Measurements from ENCODE around the gene CAMTA2. TPM values are rescaled to one million over a fixed set of nuclear protein-coding genes. Genes with fewer than 3 reads are reported as not detected.
A peak's percentile ranks its signal among the peaks of the same experiment; 100 is the strongest.

CAMTA2 gene
- total and polyA plus RNA-seq, 7 donors: 30.3 to 60.8 (median 48.4) TPM

DNA sequence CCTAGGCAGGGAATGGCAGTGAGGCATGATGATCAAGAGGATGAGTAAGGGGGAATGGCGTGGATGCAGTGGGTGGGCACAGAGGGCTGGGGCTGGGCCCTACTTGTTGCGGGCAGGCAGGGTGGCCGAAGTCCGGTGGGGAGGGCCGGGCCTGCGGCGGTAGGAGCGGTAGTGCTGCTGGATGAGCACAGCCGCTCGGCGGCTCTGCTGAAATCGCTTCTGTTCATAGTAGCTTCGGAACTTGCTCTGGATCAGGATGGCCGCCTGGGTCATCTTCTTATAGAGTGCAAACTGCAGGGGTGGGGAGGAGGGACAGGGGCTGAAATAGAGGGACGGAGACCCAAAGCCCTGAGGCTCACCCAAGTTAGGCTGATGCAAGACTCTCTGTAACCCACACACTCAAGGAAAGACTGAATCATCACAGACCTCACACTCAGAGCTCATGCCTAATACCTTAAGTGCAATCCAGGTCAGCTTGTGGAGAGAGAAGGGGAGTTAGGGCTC is 18.4 kb downstream of the CAMTA2 start:
- Histone ChIP-seq H3K36me3 (ENCODE audit: insufficient read depth in 1 of 2, low read depth in 1 of 2) (peaks cover 0 to 55% of the 10 kb centered on the region in 2 donors), H3K4me3 (peak overlapping the region; percentile 84), H3K27ac (peak overlapping the region; percentile 93), H3K27me3 (ENCODE audit: insufficient read depth in 3 of 3, low read length in 2 of 3) (no peaks in the 10 kb centered on the region), H3K4me1 (peaks cover 44% of the 10 kb centered on the region), H3K9me3 (no peaks in the 10 kb centered on the region)
- TF ChIP-seq, protein P1, sequence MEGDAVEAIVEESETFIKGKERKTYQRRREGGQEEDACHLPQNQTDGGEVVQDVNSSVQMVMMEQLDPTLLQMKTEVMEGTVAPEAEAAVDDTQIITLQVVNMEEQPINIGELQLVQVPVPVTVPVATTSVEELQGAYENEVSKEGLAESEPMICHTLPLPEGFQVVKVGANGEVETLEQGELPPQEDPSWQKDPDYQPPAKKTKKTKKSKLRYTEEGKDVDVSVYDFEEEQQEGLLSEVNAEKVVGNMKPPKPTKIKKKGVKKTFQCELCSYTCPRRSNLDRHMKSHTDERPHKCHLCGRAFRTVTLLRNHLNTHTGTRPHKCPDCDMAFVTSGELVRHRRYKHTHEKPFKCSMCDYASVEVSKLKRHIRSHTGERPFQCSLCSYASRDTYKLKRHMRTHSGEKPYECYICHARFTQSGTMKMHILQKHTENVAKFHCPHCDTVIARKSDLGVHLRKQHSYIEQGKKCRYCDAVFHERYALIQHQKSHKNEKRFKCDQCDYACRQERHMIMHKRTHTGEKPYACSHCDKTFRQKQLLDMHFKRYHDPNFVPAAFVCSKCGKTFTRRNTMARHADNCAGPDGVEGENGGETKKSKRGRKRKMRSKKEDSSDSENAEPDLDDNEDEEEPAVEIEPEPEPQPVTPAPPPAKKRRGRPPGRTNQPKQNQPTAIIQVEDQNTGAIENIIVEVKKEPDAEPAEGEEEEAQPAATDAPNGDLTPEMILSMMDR (IDR thresholded peaks at IDR 0.05): no peak
- no peak for ATAC-seq
- intact Hi-C loops (cut with DNase I): no loop called here
- 66 to 80% (median 75%) methylated on average over 15 of the region's 15 CpGs for WGBS, 3 donors
- DNase-seq: peak; percentile 46 to 63

DNA sequence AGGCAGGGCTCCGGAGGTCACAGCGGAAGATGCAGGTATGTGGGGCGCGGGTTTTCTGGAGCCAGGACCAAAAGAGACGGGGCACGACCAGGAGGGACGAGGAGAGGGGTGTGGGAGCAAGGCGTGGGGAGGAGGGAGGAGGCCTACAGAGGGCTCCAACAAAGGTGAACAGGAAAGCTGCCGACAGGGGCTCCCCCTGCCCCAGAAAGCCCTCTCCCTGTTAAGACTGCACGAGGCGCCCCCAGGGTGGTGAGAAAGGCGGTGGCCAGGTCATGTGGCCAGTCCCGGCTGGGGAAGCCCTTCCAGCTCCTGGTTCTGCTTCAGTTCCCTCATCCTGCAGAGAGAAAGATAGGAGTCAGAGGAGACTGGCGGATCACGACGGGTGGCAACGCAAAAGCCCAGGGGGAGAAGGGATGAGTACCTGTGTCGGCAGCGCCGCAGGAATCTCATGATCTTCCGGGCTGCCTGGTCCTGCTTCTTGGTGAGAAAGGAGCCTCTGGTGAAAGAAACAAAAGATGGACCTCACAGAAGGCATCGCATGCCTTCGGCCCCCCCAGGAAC is 18.9 kb downstream of the CAMTA2 start:
- ATAC-seq (no peak), DNase-seq (peak in 1 of 2 donors; percentile 65)
- intact Hi-C loops (cut with DNase I): no loop called here
- whole genome bisulfite sequencing, 3 donors: 30 to 34% (median 33%) methylated on average over 21 to 23 of the region's 23 CpGs
- peak overlapping the region; percentile 84 for H3K4me3 ChIP-seq
- H3K27ac ChIP-seq: peak overlapping the region; percentile 93
- H3K9me3 ChIP-seq: no peaks in the 10 kb centered on the region
- TF ChIP-seq, protein P1 (IDR thresholded peaks at IDR 0.05): no peak
- H3K27me3 ChIP-seq (ENCODE audit: insufficient read depth in 3 of 3, low read length in 2 of 3): no peaks in the 10 kb centered on the region
- H3K36me3 ChIP-seq (ENCODE audit: insufficient read depth in 1 of 2, low read depth in 1 of 2): peaks cover 0 to 51% of the 10 kb centered on the region in 2 donors
- H3K4me1 ChIP-seq: peaks cover 42% of the 10 kb centered on the region

DNA sequence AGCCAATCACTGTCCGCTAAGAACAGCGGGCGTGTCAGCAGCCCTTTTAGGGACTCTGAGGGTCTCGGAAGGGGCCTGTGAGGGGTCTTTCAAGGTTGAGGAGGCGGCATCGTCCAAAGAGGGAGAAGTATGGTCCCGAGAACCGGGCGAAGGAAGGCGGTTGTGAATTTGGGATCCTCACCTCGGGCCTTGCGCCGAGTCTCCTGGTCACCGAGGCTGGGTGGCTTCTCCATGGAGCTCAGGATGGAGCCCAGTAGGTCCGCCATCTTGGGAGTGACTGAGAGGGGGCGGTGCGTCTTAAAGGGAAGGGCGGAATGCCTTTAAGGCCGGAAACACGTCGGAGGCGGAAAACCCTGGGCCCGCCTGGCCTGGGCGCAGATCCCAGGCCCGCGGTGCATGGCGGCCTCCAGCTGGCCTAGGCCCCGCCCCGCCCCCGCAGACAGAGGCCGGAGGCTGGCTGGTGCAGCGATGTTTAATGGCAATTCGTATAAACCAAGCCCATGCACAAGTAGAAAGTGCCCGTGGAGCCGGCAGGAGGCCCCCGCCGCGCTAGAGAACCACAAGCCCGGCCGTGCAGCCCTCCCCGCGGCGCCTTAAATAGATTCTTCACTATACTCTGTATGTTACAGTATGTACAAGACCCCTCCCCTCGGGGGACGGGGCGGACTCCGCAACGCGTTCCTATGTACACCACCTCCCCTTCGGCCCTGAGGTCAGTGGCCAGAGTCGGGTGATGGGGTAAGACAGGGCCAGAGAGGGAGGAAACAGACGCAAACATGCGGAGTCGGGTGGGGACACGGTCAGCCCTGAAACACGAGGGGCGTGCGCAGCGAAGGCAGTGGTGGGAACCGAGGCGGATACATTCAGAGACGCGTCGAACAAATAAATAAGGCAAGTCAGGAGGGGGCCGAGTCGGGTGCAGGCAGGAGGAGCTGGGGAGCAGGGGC is 19.7 kb downstream of the CAMTA2 start, which contains the start of gene SPAG7:
Gene SPAG7, minus strand, starts transcription at position 279 of the 947 bp plus-strand sequence. Its CDS starts 13 bp downstream, at position 266.
- peaks cover 0 to 43% of the 10 kb centered on the region in 2 donors for H3K36me3 ChIP-seq (ENCODE audit: insufficient read depth in 1 of 2, low read depth in 1 of 2)
- 0 to 1% (median 1%) methylated on average over 55 to 66 of the region's 66 CpGs for WGBS, 3 donors
- peak within 1 kb of the TSS; percentile 93 for H3K27ac ChIP-seq
- DNase-seq (peak; percentile 93 to 96), ATAC-seq (peak; percentile 76 to 82 (median 78))
- intact Hi-C loops (cut with DNase I): loop anchor here (1.0 to 2.0 kb wide), 3 partner anchors 15 to 20 kb away; partner anchors contain the start of genes ENO3 (in 1 of the 2) and PFN1 (in 1 of the 2)
- H3K27me3 ChIP-seq (ENCODE audit: insufficient read depth in 3 of 3, low read length in 2 of 3): no peaks in the 10 kb centered on the region
- peak within 1 kb of the TSS; percentile 84 for H3K4me3 ChIP-seq
- H3K9me3 ChIP-seq: no peaks in the 10 kb centered on the region
- TF ChIP-seq, protein P1 (IDR thresholded peaks at IDR 0.05): no peak
- H3K4me1 ChIP-seq: peaks cover 34% of the 10 kb centered on the region

DNA sequence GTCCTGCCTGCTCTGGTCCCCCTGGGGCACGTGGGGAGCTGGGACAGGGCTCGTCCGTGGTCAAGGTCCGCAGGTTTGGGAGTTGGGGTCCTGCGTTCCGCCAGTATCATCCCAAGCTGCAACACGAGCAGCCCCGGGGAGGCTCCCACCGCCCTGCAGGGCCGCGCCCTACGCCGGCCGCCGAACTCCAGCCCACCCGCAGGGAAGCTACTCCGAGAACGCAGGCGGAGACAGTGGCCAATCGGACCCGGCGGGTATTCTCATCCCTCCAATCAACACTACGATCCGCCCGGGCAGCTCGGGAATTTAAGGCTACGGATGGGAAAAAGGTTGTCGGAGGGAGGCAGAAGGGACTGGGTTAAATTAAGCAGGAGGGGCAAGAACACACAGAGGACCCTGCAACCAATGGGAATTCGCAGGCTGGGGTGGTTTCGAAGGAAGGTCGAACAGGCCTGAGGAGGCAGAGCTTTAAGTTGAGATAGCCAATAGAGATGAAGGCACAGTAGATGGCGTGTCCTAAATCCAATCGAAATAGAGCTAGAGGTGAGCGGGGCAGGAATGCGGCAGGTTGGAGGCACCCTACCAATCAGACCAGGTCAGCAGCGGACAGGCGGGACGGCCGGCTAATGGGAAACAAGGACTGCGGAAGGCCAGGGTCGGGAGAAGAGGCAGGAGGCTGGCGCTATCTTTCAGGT is 20.5 kb downstream of the CAMTA2 start:
- H3K27me3 ChIP-seq (ENCODE audit: insufficient read depth in 3 of 3, low read length in 2 of 3): no peaks in the 10 kb centered on the region
- H3K4me1 ChIP-seq: peaks cover 26% of the 10 kb centered on the region
- peak overlapping the region; percentile 93 for H3K27ac ChIP-seq
- H3K4me3 ChIP-seq: peak overlapping the region; percentile 84
- no peaks in the 10 kb centered on the region for H3K9me3 ChIP-seq
- H3K36me3 ChIP-seq (ENCODE audit: insufficient read depth in 1 of 2, low read depth in 1 of 2): peaks cover 0 to 35% of the 10 kb centered on the region in 2 donors
- intact Hi-C loops (cut with DNase I): loop anchor here (1.0 to 2.0 kb wide), 3 partner anchors 14 to 19 kb away; partner anchors contain the start of genes ENO3 (in 1 of the 2) and PFN1 (in 1 of the 2)
- DNase-seq (peak; percentile 97 to 99), ATAC-seq (peak; percentile 86 to 89 (median 88))
- TF ChIP-seq, protein P1 (IDR thresholded peaks at IDR 0.05): no peak
- 0% methylated on average over 42 of the region's 42 CpGs for WGBS, 3 donors
